Measurements from ENCODE around the gene FUNDC2.

- TF ChIP-seq CTCF (IDR thresholded peaks at IDR 0.05) (no peak), ZFX (IDR thresholded peaks at IDR 0.05; ENCODE audit: borderline replicate concordance) (no peak)
Measured at GRCh38 chrX:155086961-155087735, 60.5 kb downstream of the FUNDC2 start.

Measured in 22Rv1 (cell line).